ENCODE results near the gene CREB5. TPM values are rescaled to one million over a fixed set of nuclear protein-coding genes. Genes with fewer than 3 reads are reported as not detected.

The CREB5 gene
- total RNA-seq, 1 experiment from 2014 or later = 1.3 TPM

GRCh38 chr7:28369523-28369922 lies 42.8 kb upstream of the CREB5 start:
- Mint-ChIP-seq H3K4me1 (no peaks in the 10 kb centered on the region; the same call in 1 of the 2 replicates), H3K27ac (no peak overlapping the region), H3K27me3 (ENCODE audit: low read depth) (no peaks in the 10 kb centered on the region), H3K36me3 (peaks cover 6% of the 10 kb centered on the region), H3K4me3 (no peak overlapping the region), H3K9me3 (peaks cover 11% of the 10 kb centered on the region)
- TF ChIP-seq ZBTB21 (CRISPR knock-in tag; IDR thresholded peaks at IDR 0.05; ENCODE audit: borderline replicate concordance) (no peak), CBFB (CRISPR knock-in tag; IDR thresholded peaks at IDR 0.05; ENCODE audit: low read depth) (no peak), ZNF263 (CRISPR knock-in tag; IDR thresholded peaks at IDR 0.05; ENCODE audit: low read depth) (no peak), STAT6 (CRISPR knock-in tag; conservative IDR thresholded peaks at IDR 0.05; ENCODE audit: low read depth) (no peak), HMGA2 (CRISPR knock-in tag; IDR thresholded peaks at IDR 0.05) (no peak), E2F5 (CRISPR knock-in tag; IDR thresholded peaks at IDR 0.05) (no peak), PRRX2 (CRISPR knock-in tag; IDR thresholded peaks at IDR 0.05) (no peak), TCF7 (CRISPR knock-in tag; IDR thresholded peaks at IDR 0.05; ENCODE audit: low read depth) (no peak), CDX4 (CRISPR knock-in tag; IDR thresholded peaks at IDR 0.05; ENCODE audit: borderline replicate concordance) (no peak), NR1H2 (CRISPR knock-in tag; IDR thresholded peaks at IDR 0.05) (no peak), USF1 (CRISPR knock-in tag; IDR thresholded peaks at IDR 0.05) (no peak), GABPB1 (CRISPR knock-in tag; IDR thresholded peaks at IDR 0.05) (no peak), PREB (CRISPR knock-in tag; IDR thresholded peaks at IDR 0.05; ENCODE audit: borderline replicate concordance) (no peak), FOXK1 (CRISPR knock-in tag; IDR thresholded peaks at IDR 0.05) (no peak), NR2C2 (CRISPR knock-in tag; IDR thresholded peaks at IDR 0.05) (no peak), ZBTB43 (CRISPR knock-in tag; IDR thresholded peaks at IDR 0.05) (no peak)
- ATAC-seq (no peak), DNase-seq (ENCODE audit: low spot score) (no peak)
- POLR2A ChIA-PET = no interaction called here
- CTCF ChIA-PET = no interaction called here

GRCh38 chr7:28371846-28372245 lies 40.5 kb upstream of the CREB5 start:
- no peak for ATAC-seq
- POLR2A ChIA-PET = no interaction called here
- no peaks in the 10 kb centered on the region for H3K36me3 Mint-ChIP-seq
- CTCF ChIA-PET = interaction anchor here (0.6 to 3.1 kb wide), 2 partner anchors 9 to 292 kb away, joined by 3 to 8 read pairs; no protein-coding TSS in a partner anchor
- H3K4me1 Mint-ChIP-seq = no peaks in the 10 kb centered on the region; the same call in 1 of the 2 replicates
- no peaks in the 10 kb centered on the region for H3K27me3 Mint-ChIP-seq (ENCODE audit: low read depth)
- no peak for TF ChIP-seq ATF3 (CRISPR knock-in tag; conservative IDR thresholded peaks at IDR 0.05)
- no peak for TF ChIP-seq ZNF317 (CRISPR knock-in tag; IDR thresholded peaks at IDR 0.05; ENCODE audit: borderline replicate concordance, low read depth)
- no peak for TF ChIP-seq ZNF416 (CRISPR knock-in tag; IDR thresholded peaks at IDR 0.05)
- no peak for DNase-seq (ENCODE audit: low spot score)
- no peaks in the 10 kb centered on the region for H3K9me3 Mint-ChIP-seq
- no peak overlapping the region for H3K27ac Mint-ChIP-seq
- no peak overlapping the region for H3K4me3 Mint-ChIP-seq
